Transverse colon (tissue), 4 donors: Measurements from ENCODE around the gene ROPN1L.

Source experiments
- POLR2AphosphoS5 ChIP-seq, 3 donors: sonication (generic); formaldehyde crosslinking; IDR thresholded peaks; one replicate each; pipeline ENCODE4 v1.6.1; 2016; ENCODE audit warnings: antibody characterized with exemption in 3 of 3
- TF ChIP-seq, protein P1 (sequence below), 5 experiments: fragments of 200-600 bp in 3 of 5; fragments of 450-650 bp in 2 of 5; sonication (generic) in 3 of 5; IDR thresholded peaks; 1 replicate in 2 of 5; 2 replicates in 3 of 5; pipeline ENCODE4 v1.5.1; 2016 to 2017; ENCODE audit warnings: antibody characterized with exemption in 5 of 5, inconsistent platforms in 3 of 5, mild to moderate bottlenecking in 2 of 5, moderate library complexity in 1 of 5

GRCh38 chr5:10452768-10453331 is 11.2 kb downstream of the ROPN1L start:
- TF ChIP-seq POLR2AphosphoS5 (IDR thresholded peaks at IDR 0.05): no peak
- TF ChIP-seq, protein P1, sequence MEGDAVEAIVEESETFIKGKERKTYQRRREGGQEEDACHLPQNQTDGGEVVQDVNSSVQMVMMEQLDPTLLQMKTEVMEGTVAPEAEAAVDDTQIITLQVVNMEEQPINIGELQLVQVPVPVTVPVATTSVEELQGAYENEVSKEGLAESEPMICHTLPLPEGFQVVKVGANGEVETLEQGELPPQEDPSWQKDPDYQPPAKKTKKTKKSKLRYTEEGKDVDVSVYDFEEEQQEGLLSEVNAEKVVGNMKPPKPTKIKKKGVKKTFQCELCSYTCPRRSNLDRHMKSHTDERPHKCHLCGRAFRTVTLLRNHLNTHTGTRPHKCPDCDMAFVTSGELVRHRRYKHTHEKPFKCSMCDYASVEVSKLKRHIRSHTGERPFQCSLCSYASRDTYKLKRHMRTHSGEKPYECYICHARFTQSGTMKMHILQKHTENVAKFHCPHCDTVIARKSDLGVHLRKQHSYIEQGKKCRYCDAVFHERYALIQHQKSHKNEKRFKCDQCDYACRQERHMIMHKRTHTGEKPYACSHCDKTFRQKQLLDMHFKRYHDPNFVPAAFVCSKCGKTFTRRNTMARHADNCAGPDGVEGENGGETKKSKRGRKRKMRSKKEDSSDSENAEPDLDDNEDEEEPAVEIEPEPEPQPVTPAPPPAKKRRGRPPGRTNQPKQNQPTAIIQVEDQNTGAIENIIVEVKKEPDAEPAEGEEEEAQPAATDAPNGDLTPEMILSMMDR (IDR thresholded peaks at IDR 0.05): peak; percentile 43 to 79 (median 67)
